GM21786 (cell line): ENCODE results near the gene ADGRG3.

Experiments used
- ATAC-seq: cut with Tn5 transposase; IDR thresholded peaks from one replicate; pipeline ENCODE4 v1.9.1; 2021; ENCODE audit not compliant: unreplicated experiment

The ADGRG3 gene

DNA sequence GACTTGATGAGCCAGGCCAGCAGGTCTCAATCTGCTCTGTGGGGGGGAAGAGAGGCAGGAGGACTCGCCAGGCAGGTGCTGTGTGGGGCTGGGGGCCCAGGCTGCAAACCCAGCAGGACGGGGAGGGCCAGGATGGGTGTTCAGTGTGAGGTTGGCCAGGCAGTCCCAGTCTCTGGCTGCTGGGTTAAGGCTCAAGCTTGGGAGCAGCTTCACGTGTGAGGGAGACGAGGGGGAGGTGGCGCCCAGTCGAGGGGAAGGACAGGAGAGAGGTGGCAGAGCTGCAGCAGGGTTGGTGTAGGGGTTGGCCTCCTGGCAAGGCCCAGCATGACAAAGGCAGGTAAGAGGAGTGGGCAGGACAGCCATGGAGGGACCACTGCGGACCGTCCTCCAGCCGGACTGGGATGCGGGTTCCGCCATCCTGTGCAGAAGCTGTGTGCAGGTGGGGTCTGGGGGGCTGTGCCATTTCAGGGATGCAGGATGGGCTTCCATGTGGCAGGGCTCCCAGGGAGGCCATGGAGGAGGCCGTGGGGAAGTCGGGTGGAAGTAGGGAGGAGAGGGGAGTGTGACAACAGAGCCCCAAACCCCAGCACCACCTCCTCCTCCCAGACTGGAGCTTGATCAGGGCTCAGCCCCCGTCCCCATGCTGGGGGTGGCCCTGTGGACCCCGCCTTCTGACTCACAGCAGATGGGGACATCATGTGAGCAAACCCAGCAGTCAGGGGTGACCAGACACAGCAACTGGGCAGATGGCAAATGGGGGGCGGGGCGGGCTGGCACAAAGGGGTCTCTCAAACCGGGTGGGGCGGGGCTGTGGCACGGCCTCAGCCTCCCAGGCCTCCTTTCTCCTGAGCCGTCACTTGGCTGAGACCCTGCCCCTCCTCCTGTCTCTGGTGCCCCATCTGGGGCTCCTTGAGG, 36.9 kb upstream of the ADGRG3 start:
- no peak for ATAC-seq

DNA sequence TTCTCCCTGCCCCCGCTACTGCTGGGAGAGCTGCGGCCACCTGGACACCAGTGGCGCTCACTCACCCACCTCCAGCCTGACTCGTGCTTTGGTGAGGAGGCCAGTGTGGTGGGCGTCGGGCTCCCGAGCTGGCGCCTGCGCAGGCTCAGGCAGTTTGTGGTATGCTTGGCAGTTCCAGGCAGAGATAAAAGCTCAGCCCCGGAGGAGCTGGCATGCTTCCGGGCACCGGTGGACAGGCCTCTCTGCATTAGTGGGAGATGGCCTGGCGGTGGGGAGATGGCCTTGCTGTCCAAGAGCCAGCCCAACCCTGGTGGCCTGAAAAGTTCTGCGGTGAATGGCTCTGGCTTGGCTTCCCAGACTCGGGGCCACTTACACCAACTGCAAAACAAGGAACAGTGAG, 35.5 kb upstream of the ADGRG3 start:
- ATAC-seq: no peak

DNA sequence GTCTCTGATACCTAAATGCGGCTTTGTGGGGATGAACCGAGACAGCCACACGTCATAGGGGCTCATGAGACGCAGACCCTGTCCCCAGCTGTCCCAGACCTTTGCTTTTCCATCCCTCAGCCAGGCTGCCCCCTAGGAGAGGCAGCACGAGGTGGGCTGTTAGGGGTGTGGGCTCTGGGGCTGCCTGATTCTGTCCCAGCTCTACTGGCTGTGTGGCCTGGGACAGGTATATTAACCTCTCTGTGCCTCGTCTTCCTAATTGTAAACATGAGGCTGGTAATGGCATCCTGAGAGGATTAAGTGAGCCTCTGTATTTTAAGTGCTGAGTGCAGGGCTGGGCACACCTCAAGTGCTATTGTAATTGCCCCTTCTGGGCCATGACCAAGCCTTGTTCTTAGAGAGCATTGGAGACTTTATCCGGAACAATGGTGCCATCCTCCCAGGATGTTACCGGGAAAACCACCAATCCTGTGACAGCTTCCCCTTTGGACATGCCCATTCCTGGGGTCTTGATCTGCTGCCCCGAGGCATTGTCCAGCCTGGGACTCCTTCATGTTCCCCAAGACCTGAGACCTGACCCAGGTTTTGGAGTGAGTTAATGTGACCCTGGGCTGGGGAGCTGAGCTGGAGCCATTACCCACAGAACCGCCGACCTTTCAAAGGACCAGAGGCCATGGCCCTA, 34.6 kb upstream of the ADGRG3 start:
- no peak for ATAC-seq

DNA sequence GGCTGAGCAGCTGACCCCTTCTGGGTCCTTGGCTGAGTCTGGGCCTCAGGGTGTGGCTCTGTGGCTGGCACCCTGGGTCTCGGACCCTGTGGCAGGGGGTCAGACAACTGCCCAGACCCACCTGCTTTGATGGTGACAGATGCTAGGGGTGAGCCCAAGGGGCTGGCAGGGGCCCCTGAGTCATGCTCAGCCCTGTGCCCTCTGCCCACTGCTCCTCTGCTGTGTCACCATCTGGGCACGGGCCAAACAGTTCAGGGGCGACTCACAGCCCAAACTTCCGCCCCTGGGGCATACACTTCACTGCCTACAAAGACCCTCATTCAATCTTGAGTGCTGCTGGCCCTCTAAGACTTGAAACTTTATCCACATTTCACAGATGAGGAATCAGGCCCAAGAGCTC, 33.9 kb upstream of the ADGRG3 start:
- no peak for ATAC-seq

DNA sequence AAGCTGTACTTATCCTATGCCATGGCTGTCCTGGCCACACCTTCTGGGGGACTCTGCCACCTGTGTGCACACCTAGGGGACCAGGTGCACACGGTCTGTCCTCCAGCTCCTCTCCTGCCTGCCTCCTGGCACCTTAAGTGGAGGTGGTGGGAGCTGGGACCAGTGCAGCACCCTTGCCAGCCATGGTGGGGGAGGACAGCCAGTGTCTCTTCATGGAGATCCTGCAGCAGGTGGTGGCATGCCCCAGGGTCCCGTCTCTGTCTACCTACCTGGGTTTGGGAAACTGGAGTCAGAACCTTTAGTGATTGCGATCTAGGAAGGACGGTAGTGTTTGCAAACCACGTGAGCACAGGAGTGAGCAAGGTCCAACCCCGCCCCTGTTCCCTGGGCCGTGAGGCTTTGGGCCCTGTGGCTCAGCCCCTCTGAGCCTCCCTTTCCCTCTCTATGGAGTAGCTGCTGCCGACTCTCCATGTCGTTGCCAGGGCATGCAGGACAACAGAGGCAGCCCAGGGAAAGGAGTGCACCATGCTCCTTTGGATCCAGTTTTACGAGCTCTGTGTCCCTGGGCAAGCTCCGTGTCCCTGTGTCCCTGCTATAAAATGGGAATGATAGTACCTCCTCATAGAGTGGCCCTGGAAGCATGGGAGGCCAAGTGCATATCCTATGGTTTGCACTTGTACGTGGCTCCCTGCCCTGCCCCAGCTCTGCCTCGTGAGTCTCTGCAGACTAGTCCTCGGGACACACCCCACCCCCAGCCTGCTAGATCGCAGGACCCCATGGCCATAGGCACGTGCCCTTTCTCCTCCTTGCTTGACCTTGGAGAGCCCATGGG, 32.6 kb upstream of the ADGRG3 start:
- no peak for ATAC-seq

DNA sequence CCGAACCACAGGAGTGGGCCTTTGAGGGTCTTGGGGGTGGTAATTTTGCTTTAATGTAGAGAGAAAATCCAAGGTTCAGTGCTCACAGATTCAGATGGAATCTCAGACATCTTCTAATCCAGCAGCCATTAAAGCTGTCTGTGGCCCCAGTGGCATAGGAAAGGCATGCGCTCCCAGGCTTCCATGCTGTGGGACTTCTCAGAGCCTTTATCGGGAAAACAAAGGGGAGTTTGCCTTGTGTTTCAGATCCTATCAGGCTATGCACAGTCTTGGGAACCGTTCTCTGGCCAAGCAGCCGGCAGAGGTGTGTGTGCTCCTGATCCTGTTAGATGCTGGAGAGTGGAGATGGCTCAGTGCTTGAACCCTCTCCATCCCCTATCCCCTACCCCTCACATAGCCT, 31.9 kb upstream of the ADGRG3 start:
- no peak for ATAC-seq

DNA sequence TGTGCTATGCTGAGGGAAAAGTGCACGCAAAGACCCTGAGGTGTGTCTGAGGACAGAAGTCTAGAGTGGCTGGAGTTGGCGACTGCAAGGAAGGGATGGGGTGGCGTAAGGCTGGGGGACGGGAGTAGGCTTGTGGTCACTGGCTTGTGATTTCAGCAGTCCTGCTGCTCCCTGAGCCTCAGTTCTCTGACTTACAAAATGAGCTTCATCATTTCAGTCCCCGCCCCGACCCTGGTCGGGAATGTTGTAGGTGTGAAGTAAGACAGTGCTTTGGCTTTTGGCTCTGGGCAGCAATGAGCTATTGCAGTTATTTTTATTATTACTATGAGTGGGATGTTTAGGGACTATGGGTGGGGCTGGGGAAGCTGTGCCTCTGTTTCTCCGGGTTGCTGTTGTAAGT, 31.1 kb upstream of the ADGRG3 start:
- no peak for ATAC-seq

DNA sequence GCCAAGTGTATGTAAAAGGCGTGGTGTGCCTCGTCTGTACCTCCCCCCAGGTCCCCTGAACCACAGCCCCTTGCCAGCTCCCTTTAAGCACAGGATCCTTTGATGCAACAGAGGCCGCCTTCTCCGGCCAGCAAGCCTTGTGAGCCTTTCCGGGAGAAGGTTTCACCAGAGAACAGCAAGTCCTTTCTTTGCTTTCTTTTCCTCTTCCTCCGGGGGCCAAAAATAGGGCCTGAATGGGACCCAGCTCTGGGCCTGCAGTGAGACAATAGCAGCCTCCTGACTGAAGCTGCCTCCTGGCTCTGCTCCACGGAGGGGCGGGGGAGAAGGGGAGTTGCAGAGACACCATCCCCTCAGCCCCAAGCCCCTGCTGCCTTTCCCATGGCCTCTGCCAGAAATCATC, 30.7 kb upstream of the ADGRG3 start:
- no peak for ATAC-seq

DNA sequence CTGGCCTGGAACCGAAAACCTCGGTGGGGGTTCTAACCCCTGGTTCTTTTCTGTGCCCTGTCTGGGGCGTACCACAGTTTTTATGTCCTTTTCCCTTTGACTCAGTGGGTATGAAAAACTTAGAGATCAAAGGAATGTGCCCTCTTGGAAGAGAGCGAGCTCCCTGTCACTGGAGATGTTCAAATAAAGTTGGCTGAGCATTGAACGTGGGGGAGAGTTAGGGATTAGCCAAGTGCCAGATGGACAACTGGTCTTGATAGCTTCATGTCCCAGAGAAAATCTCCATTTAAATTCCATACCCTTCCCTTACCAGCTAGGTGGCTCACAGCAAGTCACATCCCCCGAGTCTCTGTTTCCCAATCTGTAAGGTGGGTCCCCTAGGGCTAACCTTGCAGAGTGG, 30.1 kb upstream of the ADGRG3 start:
- no peak for ATAC-seq

DNA sequence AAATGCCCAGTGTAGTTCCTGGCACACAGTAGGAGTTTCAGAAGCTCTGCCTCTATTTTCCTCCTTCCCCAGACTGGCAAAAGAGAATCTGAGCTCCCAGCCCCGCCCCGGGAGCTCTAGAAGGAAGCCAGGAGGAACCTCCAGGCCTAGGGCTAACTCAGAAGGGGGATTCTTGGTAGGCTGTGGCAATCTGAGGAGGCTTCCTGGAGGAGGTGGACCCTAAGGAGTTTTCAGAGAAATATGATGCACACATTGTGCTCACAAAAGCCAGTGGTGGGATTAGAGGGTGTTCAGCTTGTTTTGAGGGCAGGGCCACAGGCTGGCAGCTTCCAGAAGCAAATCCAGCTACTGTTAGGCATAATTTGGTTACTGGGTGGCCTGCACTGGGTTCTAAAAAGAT, 29.7 kb upstream of the ADGRG3 start:
- no peak for ATAC-seq

DNA sequence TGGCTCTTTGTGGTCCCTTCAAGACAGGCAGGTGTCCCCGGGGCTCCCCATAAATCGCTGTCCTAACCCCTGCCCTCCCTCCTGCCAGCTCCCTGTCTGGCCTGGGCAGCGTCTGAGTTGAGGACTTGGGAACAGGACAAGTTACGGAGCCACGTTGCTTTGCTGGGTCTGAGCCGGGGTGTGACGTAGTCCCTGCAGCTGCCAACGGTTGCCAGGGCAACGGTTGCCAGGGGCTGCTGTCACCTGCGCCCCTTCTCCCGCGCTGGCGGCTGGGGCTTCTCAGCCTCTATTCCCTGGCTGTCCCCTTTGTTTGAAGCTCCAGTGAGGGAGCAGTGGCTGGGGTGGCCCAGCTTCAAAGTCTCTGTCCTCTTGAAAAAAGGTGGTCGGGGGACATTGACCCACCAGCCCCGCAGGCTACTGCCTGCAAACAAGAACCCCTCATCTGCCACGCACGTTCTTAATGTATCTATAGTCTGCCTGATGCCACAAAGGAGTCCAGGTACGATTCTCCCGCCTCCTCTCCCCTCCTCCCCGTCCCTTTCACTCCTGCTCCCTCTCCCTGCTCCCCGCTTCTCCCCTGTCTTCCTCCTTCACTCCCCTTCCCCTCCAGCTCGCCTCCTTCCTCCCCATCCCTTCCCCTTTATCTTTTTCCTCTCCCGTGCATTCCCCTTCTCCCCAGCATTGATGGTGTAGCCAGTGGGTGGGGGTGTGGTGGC, 28.8 kb upstream of the ADGRG3 start:
- ATAC-seq: no peak

DNA sequence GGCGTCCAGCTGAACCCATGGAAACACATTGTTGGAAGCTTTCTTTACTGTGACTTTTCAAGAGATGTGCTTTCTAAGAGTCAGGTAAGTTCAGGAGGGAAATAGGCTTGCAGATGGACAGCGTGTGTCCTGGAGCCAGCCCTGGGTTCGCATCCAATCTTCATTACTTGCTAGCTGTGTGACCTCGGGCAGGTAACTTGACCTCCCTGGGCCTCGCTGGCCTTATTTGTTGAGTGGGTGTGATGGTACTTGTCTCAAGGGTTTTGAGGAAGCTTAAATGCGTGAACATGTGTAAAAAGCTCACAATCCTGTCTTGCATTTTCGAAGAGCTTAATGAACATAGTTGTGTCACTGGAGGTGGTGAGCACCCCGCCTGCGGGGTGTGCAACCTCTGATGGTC, 27.9 kb upstream of the ADGRG3 start:
- no peak for ATAC-seq

DNA sequence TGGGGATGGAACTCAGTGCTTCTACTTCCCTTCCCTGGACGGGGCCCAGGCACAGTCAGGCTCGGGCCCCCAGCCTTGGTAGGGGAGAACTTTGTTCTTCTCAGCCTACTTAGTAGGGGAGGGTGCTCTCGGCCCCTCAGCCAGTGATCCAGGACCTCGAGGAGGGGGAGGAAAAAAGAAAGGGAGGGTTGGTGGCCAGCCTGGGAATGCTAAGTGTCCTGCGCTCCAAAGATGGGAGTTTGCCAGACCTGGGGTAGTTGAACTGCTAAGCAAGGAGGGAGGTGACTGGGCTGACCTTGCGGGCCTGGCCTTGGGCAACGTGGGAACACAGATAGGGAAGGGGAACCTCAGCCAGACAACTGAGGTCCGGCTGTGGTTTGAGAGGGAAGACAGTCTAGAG, 27.5 kb upstream of the ADGRG3 start:
- ATAC-seq: no peak

DNA sequence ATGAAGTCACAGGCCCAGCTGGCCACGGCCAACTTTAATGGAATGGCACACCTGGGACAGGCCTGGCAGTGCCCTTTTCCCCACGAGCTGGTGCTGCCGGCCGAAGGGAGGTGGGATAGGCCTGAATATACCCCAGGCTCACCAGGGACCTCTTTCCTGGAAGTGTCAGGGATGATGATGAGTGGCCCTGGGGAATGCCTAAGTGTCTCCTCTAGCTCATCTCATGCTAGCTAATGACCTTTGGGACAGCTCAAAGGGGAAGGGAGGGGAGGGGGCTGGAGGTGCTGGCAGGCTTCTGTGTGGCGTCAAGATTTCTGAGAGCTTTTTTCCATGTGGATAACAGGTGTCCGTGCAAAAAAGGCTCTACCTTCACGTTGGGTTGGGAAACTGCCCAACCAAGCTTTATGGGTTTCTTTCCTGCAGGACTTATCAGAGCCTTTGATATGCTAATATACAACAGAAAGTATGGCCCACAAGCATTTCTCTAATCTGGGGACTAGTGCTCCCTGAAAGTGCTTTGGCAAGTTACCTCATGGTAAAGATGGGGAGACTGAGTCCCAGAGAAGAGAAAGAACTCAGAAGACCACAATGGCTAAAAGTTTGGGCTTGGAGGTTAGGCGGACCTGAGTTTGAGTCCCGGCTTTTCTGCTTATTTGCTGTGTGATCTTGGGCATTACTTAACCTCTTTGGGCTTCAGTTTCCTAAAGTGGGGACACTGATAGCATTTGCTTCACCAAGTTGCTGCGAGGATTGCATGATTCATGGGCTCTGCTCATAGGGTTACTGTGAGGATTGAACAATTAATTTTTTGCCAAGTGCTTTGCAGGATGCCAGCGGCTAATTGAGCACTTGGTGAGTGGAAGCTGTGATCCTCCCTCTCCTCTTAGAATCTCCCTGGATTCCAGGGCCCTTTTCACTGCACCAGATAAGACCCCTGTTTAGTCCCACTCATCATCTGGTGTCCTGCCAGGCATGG, 25.7 kb upstream of the ADGRG3 start:
- ATAC-seq: no peak

DNA sequence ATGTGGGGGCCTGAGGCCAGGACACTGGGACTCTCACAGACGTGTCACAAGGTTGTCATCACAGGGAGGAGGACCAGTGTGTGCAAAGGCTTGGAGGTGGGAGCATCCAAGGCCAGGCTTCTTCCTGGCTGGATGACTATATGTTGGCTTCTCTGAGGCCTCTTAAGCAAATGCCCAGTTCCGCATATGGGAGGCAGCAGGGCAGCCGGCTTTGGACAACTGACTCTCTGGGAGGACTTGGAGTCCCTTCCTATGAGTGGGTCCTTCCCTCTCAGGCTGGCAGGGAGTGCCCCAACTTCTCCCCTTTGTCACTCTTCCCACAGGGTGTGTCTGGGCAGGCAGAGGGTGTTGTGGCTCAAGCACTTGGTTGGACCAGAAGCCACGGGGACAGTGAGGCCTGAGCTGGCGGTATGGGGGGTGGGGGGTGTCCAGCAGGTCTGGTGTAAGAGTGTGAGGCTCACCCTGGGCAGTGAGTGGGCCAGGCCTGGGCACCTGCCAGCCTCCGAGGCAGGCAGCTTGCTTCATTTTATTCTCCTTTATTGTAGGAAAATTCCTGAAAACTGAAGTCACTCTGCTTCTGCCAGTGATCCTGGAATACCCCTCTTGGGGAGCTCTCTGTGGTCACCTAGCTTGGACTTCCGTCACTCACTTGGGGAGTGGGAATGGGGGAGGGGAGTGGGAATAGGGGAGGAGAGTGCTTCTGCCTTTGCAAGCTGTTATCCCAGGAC, 24.8 kb upstream of the ADGRG3 start:
- no peak for ATAC-seq

DNA sequence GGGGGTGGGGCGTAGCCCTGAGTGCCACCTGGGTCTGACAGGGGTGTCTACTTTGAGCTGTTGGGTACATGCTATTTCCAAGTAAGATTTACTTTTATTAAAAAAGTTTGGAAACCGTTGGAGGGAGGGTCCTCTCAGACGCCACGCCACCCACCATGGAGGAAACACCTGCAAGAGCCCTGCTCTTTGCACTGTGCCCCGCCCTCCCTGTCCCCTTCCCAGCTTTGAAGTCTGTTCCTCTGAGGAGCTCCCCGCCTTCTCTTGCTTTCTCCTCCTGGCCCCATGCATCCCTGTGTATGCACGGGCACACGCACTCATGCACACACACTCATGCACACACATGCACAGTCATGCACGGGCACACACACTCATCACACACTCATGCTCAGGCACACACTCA, 24.2 kb upstream of the ADGRG3 start:
- ATAC-seq: no peak

DNA sequence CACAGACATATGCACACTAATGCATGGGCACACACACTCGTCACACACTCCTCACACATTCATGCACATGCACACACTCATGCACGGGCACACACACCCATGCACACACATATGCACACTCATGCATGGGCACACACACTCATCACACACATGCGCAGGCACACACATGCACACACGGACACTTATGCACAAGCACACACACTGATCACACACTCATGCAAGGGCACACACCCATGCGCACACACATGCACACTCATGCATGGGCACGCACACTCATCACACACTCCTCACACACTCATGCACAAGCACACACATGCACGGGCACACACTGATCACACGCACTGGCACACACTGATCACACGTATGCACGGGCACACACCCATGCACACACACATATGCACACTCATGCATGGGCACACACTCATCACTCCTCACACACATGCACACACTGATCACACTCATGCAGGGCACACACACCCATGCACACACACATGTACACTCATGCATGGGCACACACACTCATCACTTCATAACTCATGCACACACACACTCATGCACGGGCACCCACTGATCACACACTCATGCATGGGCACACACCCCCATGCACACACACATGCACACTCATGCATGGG, 23.6 kb upstream of the ADGRG3 start:
- ATAC-seq: no peak

DNA sequence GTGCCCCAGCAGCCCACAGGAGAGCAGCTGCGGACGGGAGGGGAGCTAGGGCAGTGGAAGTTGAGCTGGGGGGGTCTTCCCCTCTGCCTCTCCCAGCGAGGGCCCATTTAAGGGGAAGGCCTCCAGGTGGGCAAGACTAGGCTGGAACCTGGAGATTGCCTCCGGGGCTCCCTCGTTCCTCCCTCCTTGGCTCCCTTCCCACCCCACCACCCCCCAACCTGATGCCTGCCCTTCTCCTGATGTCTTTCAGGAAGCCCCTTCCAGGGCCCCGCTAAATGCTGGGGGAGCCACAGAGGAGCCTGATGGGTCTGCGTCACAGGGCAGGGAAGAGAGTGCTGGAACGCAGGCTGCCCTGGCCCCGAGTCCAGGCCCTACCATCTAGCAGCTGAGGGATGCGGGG, 22.9 kb upstream of the ADGRG3 start:
- ATAC-seq: no peak
